Progenitor cell of endocrine pancreas (in vitro differentiated cells): Measurements from ENCODE around the gene CYP19A1. TPM values are rescaled to one million over a fixed set of nuclear protein-coding genes. Genes with fewer than 3 reads are reported as not detected.

ENCODE experiments used
- DNase-seq: peaks from one replicate; pipeline ENCODE4 v3.0.0; 2021; ENCODE audit warnings: low spot score; ENCODE audit not compliant: unreplicated experiment
- H3K27ac Mint-ChIP-seq: 2 replicates; pipeline ENCODE4 v1.8.0; 2021; ENCODE audit warnings: mild to moderate bottlenecking, moderate library complexity, mixed read lengths
- H3K27me3 Mint-ChIP-seq: 2 replicates; pipeline ENCODE4 v1.8.0; 2021; ENCODE audit warnings: mixed read lengths
- H3K36me3 Mint-ChIP-seq: 2 replicates; pipeline ENCODE4 v1.8.0; 2022; ENCODE audit warnings: mixed read lengths; ENCODE audit not compliant: insufficient read depth
- H3K4me1 Mint-ChIP-seq: 2 replicates; pipeline ENCODE4 v1.8.0; 2021; ENCODE audit warnings: low read depth, mixed read lengths
- H3K4me3 Mint-ChIP-seq: 2 replicates; pipeline ENCODE4 v1.8.0; 2021; ENCODE audit warnings: low read depth, mild to moderate bottlenecking, moderate library complexity, mixed read lengths
- H3K9me3 Mint-ChIP-seq: 2 replicates; pipeline ENCODE4 v1.8.0; 2021; ENCODE audit warnings: low read depth, mixed read lengths
- total RNA-seq: library from RNA; stranded (reverse); gene quantifications from 2 replicates; pipeline ENCODE4 v1.2.1, GENCODE V29; 2021
- TF ChIP-seq, protein P1 (sequence below): fragments of 200-600 bp; sonication (generic); IDR thresholded peaks from one replicate; pipeline ENCODE4 v1.5.0; 2021; ENCODE audit warnings: antibody characterized with exemption, mild to moderate bottlenecking; ENCODE audit not compliant: unreplicated experiment

Gene CYP19A1
- total RNA-seq, 1 donor from 2014 or later = not detected

GRCh38 chr15:51353976-51354375 is 15.6 kb upstream of the CYP19A1 start:
- no peaks in the 10 kb centered on the region for H3K36me3 Mint-ChIP-seq
- peaks cover 19% of the 10 kb centered on the region for H3K4me1 Mint-ChIP-seq
- TF ChIP-seq, protein P1, sequence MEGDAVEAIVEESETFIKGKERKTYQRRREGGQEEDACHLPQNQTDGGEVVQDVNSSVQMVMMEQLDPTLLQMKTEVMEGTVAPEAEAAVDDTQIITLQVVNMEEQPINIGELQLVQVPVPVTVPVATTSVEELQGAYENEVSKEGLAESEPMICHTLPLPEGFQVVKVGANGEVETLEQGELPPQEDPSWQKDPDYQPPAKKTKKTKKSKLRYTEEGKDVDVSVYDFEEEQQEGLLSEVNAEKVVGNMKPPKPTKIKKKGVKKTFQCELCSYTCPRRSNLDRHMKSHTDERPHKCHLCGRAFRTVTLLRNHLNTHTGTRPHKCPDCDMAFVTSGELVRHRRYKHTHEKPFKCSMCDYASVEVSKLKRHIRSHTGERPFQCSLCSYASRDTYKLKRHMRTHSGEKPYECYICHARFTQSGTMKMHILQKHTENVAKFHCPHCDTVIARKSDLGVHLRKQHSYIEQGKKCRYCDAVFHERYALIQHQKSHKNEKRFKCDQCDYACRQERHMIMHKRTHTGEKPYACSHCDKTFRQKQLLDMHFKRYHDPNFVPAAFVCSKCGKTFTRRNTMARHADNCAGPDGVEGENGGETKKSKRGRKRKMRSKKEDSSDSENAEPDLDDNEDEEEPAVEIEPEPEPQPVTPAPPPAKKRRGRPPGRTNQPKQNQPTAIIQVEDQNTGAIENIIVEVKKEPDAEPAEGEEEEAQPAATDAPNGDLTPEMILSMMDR = no peak
- H3K9me3 Mint-ChIP-seq = no peaks in the 10 kb centered on the region
- no peak for DNase-seq
- no peak overlapping the region for H3K27ac Mint-ChIP-seq
- H3K27me3 Mint-ChIP-seq = peaks cover 42% of the 10 kb centered on the region
- H3K4me3 Mint-ChIP-seq = no peak overlapping the region

- no peak for DNase-seq
- no peak overlapping the region for H3K4me3 Mint-ChIP-seq
These were observed 12.3 kb upstream of the CYP19A1 start for GRCh38 chr15:51350723-51351122.

DNA sequence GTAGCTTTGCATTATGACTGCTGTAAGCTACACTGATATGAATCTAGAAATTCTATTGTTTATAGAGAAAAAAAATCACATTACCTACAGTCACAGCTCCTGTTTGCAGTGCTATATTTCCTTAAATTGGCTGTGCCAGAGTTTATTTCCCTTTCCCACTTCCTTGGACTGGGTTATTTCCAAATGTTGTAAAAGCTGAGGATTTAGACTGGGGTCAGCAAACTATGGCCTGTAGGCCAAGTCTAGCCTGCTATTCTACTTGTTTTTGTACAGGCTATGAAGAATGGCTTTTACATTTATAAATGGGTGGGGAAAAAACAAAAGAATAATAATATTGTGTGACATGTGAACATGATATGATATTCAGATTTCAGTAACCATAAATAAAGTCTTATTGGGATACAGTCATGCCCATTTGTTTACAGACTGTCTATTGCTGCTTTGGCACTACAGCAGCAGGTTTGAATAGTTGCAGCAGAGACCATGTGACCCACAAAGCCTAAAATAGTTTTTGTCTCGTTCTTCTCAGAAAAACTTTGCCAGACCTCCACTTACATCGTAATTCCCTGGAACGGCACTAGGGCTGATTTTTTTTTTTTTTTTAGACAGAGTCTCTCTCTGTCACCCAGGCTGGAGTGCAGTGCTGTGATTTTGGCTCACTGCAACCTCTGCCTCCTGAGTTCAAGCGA is 10.9 kb upstream of the CYP19A1 start:
- no peaks in the 10 kb centered on the region for H3K36me3 Mint-ChIP-seq
- H3K4me3 Mint-ChIP-seq = no peak overlapping the region
- H3K9me3 Mint-ChIP-seq = peaks cover 2% of the 10 kb centered on the region
- no peak for DNase-seq
- peaks cover 16% of the 10 kb centered on the region for H3K4me1 Mint-ChIP-seq
- TF ChIP-seq, protein P1 = no peak
- H3K27ac Mint-ChIP-seq = no peak overlapping the region
- peaks cover 44% of the 10 kb centered on the region for H3K27me3 Mint-ChIP-seq

More at GRCh38 chr15:51350723-51351122, 12.3 kb upstream of the CYP19A1 start:
- Mint-ChIP-seq H3K27me3 (peaks cover 37% of the 10 kb centered on the region), H3K4me1 (peaks cover 19% of the 10 kb centered on the region), H3K9me3 (peaks cover 2% of the 10 kb centered on the region), H3K27ac (no peak overlapping the region), H3K36me3 (no peaks in the 10 kb centered on the region)
- TF ChIP-seq, protein P1 = no peak

DNA sequence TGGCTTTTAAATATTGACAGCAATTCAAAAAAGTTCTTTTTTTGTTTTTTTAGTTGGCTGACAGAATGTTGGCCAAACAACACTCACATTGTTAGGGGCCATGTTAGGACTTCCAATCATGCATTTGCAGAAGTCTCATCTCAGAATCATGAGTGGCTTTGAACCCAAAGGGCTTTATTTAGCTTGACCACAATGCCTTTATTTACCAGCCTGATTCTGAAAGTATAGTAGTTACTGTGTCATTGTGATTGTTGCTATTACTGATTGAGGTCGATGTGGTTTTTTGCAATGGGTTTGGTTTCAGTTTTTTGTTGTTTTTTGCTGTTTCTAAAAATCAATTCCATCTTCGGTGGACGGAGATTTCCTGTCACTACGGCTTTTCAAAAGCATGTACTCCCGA is 10.3 kb upstream of the CYP19A1 start:
- peaks cover 10% of the 10 kb centered on the region for H3K4me1 Mint-ChIP-seq
- H3K4me3 Mint-ChIP-seq = no peak overlapping the region
- TF ChIP-seq, protein P1 = no peak
- H3K9me3 Mint-ChIP-seq = peaks cover 2% of the 10 kb centered on the region
- no peak for DNase-seq
- no peak overlapping the region for H3K27ac Mint-ChIP-seq
- H3K27me3 Mint-ChIP-seq = peaks cover 49% of the 10 kb centered on the region
- H3K36me3 Mint-ChIP-seq = no peaks in the 10 kb centered on the region

DNA sequence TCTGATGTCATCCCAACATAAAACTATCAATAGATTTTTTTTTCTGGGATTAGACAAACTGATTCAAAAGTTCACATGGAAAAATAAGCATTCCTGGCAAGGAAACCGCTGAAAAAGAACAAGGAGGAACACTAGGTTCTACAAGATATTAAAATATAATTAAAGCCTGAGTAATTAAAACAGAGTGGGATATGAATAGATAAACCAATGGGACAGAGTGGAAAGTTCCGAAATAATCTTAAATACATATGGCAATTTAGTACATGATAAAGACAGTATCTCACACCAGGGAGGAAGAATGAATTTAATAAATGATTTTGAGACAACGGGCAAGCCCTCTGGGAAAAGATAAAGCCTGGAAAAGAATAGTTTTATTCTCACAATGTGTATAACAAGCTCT is 7.7 kb upstream of the CYP19A1 start:
- no peak overlapping the region for H3K27ac Mint-ChIP-seq

More for the DNA sequence above, 7.7 kb upstream of the CYP19A1 start:
- H3K27me3 Mint-ChIP-seq = peaks cover 56% of the 10 kb centered on the region
- no peaks in the 10 kb centered on the region for H3K4me1 Mint-ChIP-seq
- no peak for DNase-seq
- H3K9me3 Mint-ChIP-seq = peaks cover 2% of the 10 kb centered on the region
- no peak overlapping the region for H3K4me3 Mint-ChIP-seq
- no peaks in the 10 kb centered on the region for H3K36me3 Mint-ChIP-seq
- TF ChIP-seq, protein P1 = no peak
